Mesothelial cell of epicardium (in vitro differentiated cells): ENCODE measurements around the gene MIA2. TPM values are rescaled to one million over a fixed set of nuclear protein-coding genes. Genes with fewer than 3 reads are reported as not detected.

Experiments
- DNase-seq, 2 experiments: peaks; one replicate each; pipeline ENCODE4 v3.0.0; 2021; ENCODE audit warnings: low spot score in 2 of 2; ENCODE audit not compliant: unreplicated experiment in 2 of 2
- H3K27ac Mint-ChIP-seq: 2 replicates; pipeline ENCODE4 v1.8.0; 2021; ENCODE audit warnings: mixed read lengths
- H3K27me3 Mint-ChIP-seq: 2 replicates; pipeline ENCODE4 v1.8.0; 2021; ENCODE audit warnings: low read depth, mixed read lengths
- H3K36me3 Mint-ChIP-seq: 2 replicates; pipeline ENCODE4 v1.8.0; 2021; ENCODE audit warnings: mixed read lengths
- H3K4me1 Mint-ChIP-seq: 2 replicates; pipeline ENCODE4 v1.8.0; 2021; ENCODE audit warnings: mixed read lengths
- H3K4me3 Mint-ChIP-seq: 2 replicates; pipeline ENCODE4 v1.8.0; 2021; ENCODE audit warnings: mild to moderate bottlenecking, moderate library complexity, mixed read lengths
- H3K9me3 Mint-ChIP-seq: 2 replicates; pipeline ENCODE4 v1.8.0; 2021; ENCODE audit warnings: mixed read lengths
- CTCF ChIP-seq: fragments of 200-600 bp; sonication (generic); IDR thresholded peaks from one replicate; pipeline ENCODE4 v1.5.0; 2021; ENCODE audit warnings: antibody characterized with exemption; ENCODE audit not compliant: unreplicated experiment
- total RNA-seq: library from RNA; stranded (reverse); gene quantifications from 3 replicates; pipeline ENCODE4 v1.2.1, GENCODE V29; 2021

Gene MIA2
- total RNA-seq, 1 donor from 2014 or later = 18.9 TPM

DNA sequence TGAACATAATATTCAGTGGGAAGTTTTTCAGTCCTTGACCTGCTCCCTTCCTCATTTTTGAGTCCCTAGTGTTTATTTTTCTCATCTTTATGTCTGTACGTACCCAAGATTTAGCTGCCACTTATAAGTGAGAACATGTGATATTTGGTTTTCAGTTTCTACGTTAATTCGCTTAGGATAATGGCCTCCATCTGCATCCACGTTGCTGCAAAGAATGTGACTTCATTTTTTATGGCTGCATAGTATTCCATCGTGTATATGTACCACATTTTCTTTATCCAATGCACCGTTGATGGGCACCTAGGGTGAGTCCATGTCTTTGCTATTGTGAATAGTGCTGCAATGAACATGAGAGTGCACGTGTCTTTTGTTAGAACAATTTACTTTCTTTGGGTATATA, 30.3 kb downstream of the MIA2 start:
- Mint-ChIP-seq H3K4me3 (no peak overlapping the region), H3K9me3 (peaks cover 5% of the 10 kb centered on the region), H3K4me1 (peaks cover 29% of the 10 kb centered on the region), H3K36me3 (no peaks in the 10 kb centered on the region), H3K27ac (no peak overlapping the region), H3K27me3 (no peaks in the 10 kb centered on the region)
- TF ChIP-seq CTCF = no peak
- no peak for DNase-seq

GRCh38 chr14:39264558-39264957, 30.8 kb downstream of the MIA2 start:
- H3K4me1 Mint-ChIP-seq = peaks cover 33% of the 10 kb centered on the region

GRCh38 chr14:39265033-39265432, 31.3 kb downstream of the MIA2 start:
- DNase-seq = no peak
- Mint-ChIP-seq H3K27ac (peak overlapping the region; percentile 98), H3K4me1 (peaks cover 33% of the 10 kb centered on the region), H3K9me3 (peaks cover 5% of the 10 kb centered on the region), H3K36me3 (no peaks in the 10 kb centered on the region), H3K4me3 (peak overlapping the region; percentile 93), H3K27me3 (no peaks in the 10 kb centered on the region)
- no peak for TF ChIP-seq CTCF

More at GRCh38 chr14:39264558-39264957, 30.8 kb downstream of the MIA2 start:
- no peak for TF ChIP-seq CTCF
- H3K9me3 Mint-ChIP-seq = peaks cover 5% of the 10 kb centered on the region
- H3K4me3 Mint-ChIP-seq = no peak overlapping the region
- DNase-seq = no peak
- H3K27ac Mint-ChIP-seq = peak overlapping the region; percentile 71
- no peaks in the 10 kb centered on the region for H3K27me3 Mint-ChIP-seq
- no peaks in the 10 kb centered on the region for H3K36me3 Mint-ChIP-seq

DNA sequence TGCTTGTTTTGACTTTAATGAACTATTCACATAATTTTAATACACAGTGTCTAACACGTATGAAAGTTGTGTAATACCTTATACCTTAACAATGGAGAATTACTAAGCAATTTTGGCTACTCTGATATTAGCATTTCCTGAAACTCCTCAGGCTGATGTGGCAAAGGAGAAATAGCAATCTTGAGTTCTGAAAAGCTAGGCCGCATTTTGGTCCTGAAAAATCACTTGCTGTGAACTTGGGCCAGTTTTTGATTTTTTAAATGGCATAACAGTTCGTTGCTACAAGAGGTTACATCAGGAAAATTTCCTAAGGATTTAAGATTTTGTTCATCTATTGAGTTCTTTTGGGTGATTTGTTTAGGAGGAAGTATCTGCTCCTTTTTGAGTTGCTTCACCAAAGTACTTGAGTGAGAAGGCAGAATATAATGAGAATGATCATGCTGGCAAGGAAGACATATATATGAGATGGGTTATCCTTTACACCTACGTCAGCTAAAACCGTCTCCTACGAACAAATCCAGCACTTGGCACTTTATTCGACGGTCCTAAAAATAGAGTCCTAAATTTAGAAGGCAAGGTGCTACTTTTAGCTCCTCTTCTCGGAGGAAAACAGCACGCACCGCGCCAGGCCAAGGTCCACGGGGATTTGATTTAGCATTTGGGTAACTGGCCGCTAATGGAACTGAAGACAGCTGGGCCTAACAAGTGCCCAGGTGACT, 32.2 kb downstream of the MIA2 start:
- TF ChIP-seq CTCF = no peak
- H3K4me1 Mint-ChIP-seq = peaks cover 33% of the 10 kb centered on the region
- H3K27me3 Mint-ChIP-seq = no peaks in the 10 kb centered on the region
- H3K27ac Mint-ChIP-seq = peak overlapping the region; percentile 98
- DNase-seq = no peak
- H3K9me3 Mint-ChIP-seq = peaks cover 7% of the 10 kb centered on the region
- H3K36me3 Mint-ChIP-seq = no peaks in the 10 kb centered on the region
- peak overlapping the region; percentile 93 for H3K4me3 Mint-ChIP-seq

DNA sequence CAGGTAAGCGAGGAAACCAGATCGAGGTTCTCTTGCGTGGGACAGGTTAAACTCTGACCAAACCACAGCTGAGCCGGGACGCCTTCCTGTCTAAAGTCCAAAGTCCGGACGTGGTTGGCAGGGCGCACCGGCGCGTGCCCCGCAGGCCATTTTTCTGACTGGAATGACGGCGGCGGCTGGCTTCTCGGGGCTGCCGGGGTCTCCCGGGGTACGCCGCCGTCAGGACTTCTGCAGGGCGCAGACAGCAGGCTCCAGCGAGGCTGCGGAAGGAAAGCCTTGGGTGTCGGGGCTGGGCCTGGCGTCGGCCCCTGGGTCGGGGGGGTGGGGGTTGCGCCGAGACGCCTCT, 32.8 kb downstream of the MIA2 start:
- DNase-seq = peak; percentile 29 to 73
- Mint-ChIP-seq H3K36me3 (peaks cover 2% of the 10 kb centered on the region), H3K4me3 (peak overlapping the region; percentile 93), H3K27me3 (no peaks in the 10 kb centered on the region), H3K27ac (peak overlapping the region; percentile 98), H3K9me3 (peaks cover 12% of the 10 kb centered on the region), H3K4me1 (peaks cover 33% of the 10 kb centered on the region)
- no peak for TF ChIP-seq CTCF
